Measurements from ENCODE around the gene CDK5RAP3.
"Not testable (repeated sequence)": the region's sequence is repeated elsewhere in the genome, so short reads cannot be mapped to it uniquely, and the experiment has no call there.

CDK5RAP3 gene

GRCh38 chr17:47999582-47999981, 28.7 kb downstream of the CDK5RAP3 start:
- no peak for DNase-seq (ENCODE audit: low read depth in 2 of 2)

DNA sequence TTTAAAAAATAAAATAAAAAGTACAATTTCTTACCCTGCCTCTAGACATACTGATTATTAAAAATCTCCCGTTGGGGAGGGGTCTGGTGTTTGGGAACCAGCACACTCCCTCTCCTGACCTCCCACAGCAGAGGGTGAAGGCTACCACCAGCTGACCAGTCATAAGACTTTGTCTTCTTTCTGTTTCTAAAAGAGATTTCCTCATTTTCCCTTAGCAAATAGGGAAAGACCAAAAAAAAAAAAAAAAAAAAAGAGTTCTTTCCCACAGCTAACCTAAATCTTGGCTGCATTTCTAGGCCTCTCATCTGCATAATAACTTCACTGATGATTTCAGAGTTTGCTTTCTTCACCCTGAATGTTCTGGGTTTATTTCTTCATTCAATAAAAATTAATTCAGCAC, 30.3 kb downstream of the CDK5RAP3 start:
- DNase-seq (ENCODE audit: low read depth in 2 of 2), result no peak

DNA sequence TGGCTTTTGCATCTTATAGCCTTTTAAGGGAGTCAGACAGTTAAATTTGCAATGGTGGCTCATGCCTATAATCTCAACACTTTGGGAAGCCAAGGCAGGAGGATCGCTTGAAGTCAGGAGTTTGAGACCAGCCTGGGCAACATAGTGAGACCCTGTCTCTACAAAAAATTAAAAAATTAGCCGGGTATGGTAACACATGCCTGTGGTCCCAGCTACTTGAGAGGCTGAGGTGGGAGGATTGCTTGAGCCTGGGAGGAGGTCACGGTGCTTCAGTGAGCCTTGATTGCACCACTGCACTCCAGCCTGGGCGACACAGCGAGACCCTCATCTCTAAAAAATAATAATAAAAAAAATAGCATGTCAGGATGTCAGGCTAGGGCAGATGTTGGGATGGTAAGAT, 30.7 kb downstream of the CDK5RAP3 start:
- not testable (repeated sequence) for DNase-seq (ENCODE audit: low read depth in 2 of 2)

DNA sequence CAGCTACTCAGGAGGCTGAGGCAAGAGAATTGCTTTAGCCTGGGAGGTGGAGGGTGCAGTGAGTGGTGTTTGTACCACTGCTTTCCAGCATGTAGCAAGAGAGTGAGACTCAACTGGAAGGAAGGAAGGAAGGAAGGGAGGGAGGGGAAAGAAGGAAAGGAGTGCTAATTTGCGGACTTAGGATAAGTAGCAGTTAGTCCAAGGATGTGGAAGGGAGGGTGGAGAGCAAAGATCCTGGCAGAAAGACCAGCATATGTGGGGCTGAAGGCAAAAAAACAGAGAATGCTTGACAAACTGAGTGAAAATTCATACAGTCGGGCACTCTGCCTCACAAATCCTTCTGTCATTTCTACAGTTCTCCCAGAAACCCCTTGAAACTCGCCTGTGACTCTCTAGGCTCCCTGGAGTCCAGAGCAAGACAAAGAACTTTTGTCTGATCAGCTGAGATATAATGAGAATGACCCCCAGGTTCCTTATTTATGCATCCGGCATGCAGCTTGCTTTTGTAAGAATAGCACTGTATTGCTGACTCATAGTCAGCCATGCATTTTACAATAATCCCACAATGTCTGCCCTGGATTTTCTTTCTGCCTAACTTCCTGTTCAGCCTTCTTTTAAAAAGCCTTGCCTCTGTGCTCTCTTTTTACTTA, 31.5 kb downstream of the CDK5RAP3 start:
- no peak for DNase-seq (ENCODE audit: low read depth in 2 of 2)

DNA sequence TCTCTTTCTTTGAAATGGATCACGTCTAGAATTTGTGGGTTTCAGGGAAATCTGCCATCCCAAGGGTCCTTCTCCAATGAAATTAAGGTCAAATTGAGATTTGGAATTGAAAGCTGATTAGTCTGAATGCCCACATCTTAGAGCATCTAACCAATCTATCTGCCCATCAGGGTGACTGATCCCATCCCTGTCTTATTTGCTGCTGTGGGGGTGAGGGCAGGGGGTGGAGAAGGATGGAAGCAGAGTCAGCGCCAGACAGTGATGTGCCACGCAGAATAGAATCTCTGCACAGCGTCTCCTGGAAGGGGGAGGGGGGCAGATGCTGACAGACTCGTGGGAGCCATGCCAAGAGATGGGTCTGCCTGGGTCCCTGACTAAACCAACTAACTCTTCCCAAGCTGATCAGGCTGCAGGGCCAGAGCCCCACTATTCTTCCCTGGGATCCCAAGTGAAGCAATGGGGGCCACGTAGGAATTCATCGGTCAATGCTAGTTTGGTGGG, 32.1 kb downstream of the CDK5RAP3 start:
- DNase-seq (ENCODE audit: low read depth in 2 of 2), result no peak

DNA sequence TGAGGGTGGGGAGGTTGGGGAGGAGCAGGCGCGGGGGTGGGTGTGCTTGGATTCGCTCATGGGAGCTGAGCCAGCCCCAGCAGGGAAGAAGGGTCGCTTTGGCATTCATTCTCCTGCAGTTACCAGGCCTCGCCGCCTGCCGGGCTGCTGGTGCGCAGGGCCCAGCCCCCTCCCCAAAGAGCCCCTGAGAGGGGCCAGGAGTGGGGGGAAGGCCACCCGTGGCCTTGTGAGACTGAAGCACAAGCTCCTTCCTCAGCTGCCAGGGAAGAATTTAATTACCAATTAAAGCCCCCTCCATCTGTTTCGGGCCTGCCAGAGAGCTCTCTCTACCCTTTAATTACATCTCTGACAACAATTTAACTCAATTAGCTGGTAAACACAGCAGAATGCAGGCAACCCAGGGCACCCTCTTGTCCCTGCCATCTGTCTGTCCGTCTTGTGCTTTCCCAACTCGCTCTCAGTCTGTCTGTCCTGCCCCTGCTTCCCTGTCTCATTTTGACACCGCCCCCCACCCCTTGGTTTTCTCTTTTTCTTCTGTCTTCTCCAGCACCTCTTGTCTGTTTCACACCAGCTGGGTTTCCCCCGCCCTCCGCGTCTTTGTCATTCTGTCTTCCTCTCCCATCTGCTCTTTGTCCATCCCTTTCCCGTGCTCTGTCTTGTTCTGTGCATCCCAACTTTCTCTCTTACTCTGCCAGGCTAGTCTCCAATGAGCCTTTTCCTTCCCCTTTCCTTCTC, 32.7 kb downstream of the CDK5RAP3 start:
- no peak for DNase-seq (ENCODE audit: low read depth in 2 of 2)

- DNase-seq (ENCODE audit: low read depth in 2 of 2), result no peak
Observed at GRCh38 chr17:48004983-48005382, 34.1 kb downstream of the CDK5RAP3 start.

GRCh38 chr17:48006936-48007709, 36.2 kb downstream of the CDK5RAP3 start:
- no peak for DNase-seq (ENCODE audit: low read depth in 2 of 2)

DNA sequence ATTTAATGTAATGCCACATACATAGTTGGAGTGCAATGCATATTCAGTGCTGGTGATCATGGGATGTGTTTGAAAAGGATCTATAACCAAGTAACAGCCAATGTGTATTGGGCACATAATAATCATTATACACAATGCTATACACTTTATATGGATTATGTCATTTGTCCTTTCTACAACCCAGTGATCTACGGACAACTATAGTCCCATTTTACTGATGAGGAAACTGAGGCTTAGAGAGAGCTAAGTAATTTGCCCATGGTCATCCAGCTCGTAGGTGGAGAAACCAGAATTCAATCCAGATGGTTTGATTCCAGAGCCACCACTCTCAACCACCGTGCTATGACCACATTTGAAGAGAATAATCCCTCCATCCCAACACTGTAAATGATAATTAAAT, 39.3 kb downstream of the CDK5RAP3 start:
- no peak for DNase-seq (ENCODE audit: low read depth in 2 of 2)

- DNase-seq (ENCODE audit: low read depth in 2 of 2), result no peak
Observed at GRCh38 chr17:48011405-48012150, 40.7 kb downstream of the CDK5RAP3 start.

DNA sequence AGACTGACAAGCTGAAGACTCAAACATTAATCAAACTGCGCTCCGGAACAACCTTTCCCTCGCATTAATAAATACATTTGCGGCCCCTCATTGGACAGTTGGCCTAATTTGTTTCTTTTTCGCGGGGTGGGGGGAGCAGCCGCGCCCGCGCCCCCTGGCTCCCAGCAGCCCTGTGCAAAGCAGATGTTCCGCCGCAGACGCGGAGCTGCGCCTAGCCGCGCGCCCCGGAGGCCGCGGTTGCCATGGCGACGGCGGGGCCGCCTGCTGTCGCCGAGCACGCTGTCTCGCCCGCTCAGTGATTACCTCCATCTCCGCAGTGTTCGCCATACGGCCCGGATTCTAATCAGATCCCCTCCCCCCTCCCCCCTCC, 41.2 kb downstream of the CDK5RAP3 start:
- DNase-seq (ENCODE audit: low read depth in 2 of 2), result peak in 1 of 2 donors; percentile 45

GRCh38 chr17:48012654-48013053, 41.7 kb downstream of the CDK5RAP3 start:
- no peak for DNase-seq (ENCODE audit: low read depth in 2 of 2)

DNA sequence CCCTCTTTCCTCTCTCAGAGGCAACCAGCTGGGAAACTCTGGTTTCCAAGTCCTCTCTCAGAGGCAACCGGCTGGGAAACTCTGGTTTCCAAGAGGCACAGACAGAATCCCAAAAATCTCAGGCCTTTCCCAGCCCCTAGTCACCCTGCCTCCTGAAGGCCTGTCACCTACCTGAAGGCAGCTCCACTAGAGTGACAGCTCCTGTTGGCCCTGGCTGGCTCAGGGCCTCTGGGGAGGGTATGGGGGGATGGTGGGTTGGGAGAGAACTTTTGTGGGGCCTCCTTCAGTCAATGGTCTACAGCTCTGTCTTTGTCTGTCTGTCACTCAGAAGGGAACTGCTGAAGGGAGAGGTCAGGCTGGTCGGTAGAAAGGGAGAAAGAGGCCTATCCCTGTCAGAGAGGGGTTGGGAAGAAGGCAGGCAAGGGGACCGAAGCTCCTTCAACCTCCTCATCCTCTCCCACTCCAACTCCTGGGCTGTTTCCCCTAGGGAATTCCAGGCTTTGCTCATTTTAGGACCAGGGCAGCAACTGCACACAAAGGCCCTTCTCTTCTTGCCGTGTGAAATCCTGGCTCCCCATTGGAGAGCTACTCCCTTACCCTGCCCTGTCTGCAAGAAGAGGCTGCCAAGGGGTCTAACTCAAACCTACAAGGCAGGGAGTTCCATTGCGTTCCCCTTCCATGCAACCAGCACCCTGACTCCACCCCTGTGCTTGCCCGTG, 43.1 kb downstream of the CDK5RAP3 start:
- no peak for DNase-seq (ENCODE audit: low read depth in 2 of 2)

DNA sequence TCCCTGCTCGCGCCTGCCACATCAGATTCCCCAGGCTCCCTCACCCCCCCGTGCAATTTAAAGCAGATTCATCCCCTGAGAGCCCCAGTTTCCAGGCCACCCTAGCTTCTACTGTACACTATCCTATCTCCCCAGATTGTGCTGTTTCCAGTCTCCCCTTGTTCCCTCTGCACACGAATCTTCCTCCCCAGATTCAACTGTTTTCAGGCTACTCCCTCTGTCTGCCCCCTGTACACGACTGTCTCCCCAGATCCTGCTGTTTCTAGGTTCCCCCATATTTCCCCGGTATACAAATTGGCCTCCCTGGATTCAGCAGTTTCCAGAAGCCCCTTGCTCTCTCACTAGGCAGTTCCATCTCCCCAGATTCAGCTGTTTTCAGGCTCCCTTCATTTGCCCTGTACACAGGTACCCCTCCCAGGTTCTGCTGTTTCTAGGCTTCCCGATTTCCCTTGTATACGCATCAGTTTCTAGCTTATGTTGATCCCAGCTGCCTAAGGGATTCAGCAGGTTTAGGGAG, 43.7 kb downstream of the CDK5RAP3 start:
- no peak for DNase-seq (ENCODE audit: low read depth in 2 of 2)

- no peak for DNase-seq (ENCODE audit: low read depth in 2 of 2)
Observed at GRCh38 chr17:48016112-48016511, 45.2 kb downstream of the CDK5RAP3 start.

- DNase-seq (ENCODE audit: low read depth in 2 of 2), result not testable (repeated sequence)
Observed at GRCh38 chr17:48017817-48018158, 46.9 kb downstream of the CDK5RAP3 start.

GRCh38 chr17:48021934-48022333, 51.0 kb downstream of the CDK5RAP3 start:
- DNase-seq (ENCODE audit: low read depth in 2 of 2), result no peak

DNA sequence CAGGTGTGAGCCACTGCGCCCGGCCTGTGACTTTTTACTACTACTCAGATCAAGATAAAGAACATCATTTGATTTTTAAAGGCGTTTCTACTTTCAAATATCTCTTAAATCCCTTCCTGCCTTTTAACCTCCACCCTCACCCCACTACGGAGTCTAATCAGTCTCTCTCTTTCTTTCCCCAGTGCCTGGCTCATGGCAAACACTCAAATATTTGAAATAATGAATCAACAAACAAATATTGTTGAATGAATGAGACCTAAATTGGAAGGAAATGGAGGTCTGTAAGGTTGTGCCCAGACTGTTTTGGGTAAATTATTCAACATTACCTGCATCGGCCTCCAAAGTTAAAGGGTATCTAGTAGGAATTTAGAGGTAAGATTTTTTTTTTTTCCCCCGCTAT, 52.0 kb downstream of the CDK5RAP3 start:
- no peak for DNase-seq (ENCODE audit: low read depth in 2 of 2)

- DNase-seq (ENCODE audit: low read depth in 2 of 2), result no peak
Observed at GRCh38 chr17:48023400-48024148, 52.7 kb downstream of the CDK5RAP3 start.
